NCI-H2081 (cell line): ENCODE data around the gene SLC51B.
"Not testable (repeated sequence)": the region's sequence is repeated elsewhere in the genome, so short reads cannot be mapped to it uniquely, and the experiment has no call there.

Experiments used
- DNase-seq, 2 experiments: peaks; one replicate each; lab custom pipeline; 2025; lab: John Stamatoyannopoulos, UW

SLC51B gene

GRCh38 chr15:65066635-65067316, 21.6 kb downstream of the SLC51B start:
- DNase-seq = no peak

GRCh38 chr15:65067317-65067644, 22.1 kb downstream of the SLC51B start:
- no peak for DNase-seq

GRCh38 chr15:65067645-65068402, 22.6 kb downstream of the SLC51B start, which contains the start of gene RASL12:
Gene RASL12 (minus strand): TSS chr15:65067991. CDS start chr15:65067835, 156 bp downstream.
- no peak for DNase-seq

- no peak for DNase-seq
Observed at GRCh38 chr15:65068403-65068788, 23.2 kb downstream of the SLC51B start.

- no peak for DNase-seq
Observed at GRCh38 chr15:65069179-65069578, 24.0 kb downstream of the SLC51B start.

GRCh38 chr15:65069779-65070546, 24.8 kb downstream of the SLC51B start:
- no peak for DNase-seq

- DNase-seq = no peak
Observed at GRCh38 chr15:65071381-65071811, 26.2 kb downstream of the SLC51B start.

GRCh38 chr15:65072027-65072426, 26.8 kb downstream of the SLC51B start:
- DNase-seq = no peak

- DNase-seq = no peak
Observed at GRCh38 chr15:65072617-65073016, 27.4 kb downstream of the SLC51B start.

GRCh38 chr15:65074946-65075345, 29.8 kb downstream of the SLC51B start:
- DNase-seq = not testable (repeated sequence)

GRCh38 chr15:65075607-65076395, 30.6 kb downstream of the SLC51B start:
- not testable (repeated sequence) for DNase-seq

- DNase-seq = no peak
Observed at GRCh38 chr15:65076486-65077290, 31.5 kb downstream of the SLC51B start, which contains the start of gene KBTBD13. Gene KBTBD13 (plus strand): TSS chr15:65076746. CDS start chr15:65076816, 70 bp downstream.

GRCh38 chr15:65077291-65077980, 32.2 kb downstream of the SLC51B start:
- DNase-seq = no peak

GRCh38 chr15:65077981-65078352, 32.8 kb downstream of the SLC51B start:
- no peak for DNase-seq

- no peak for DNase-seq
Observed at GRCh38 chr15:65079580-65079979, 34.4 kb downstream of the SLC51B start.

GRCh38 chr15:65081270-65081669, 36.1 kb downstream of the SLC51B start:
- DNase-seq = no peak

- DNase-seq = no peak
Observed at GRCh38 chr15:65081758-65082157, 36.6 kb downstream of the SLC51B start.

- DNase-seq = no peak
Observed at GRCh38 chr15:65082303-65082953, 37.2 kb downstream of the SLC51B start.

GRCh38 chr15:65083262-65083701, 38.1 kb downstream of the SLC51B start:
- no peak for DNase-seq
